Transverse colon (tissue), 4 donors: Measurements from ENCODE around the gene MLF1. TPM values are rescaled to one million over a fixed set of nuclear protein-coding genes. Genes with fewer than 3 reads are reported as not detected.

Experiments
- DNase-seq: peaks from one replicate; pipeline ENCODE4 v3.0.0-alpha.2; 2019
- H3K27ac ChIP-seq, 4 donors: fragments of 200-600 bp; sonication (generic); 2 replicates each; pipeline ENCODE4 v1.5.1; 2016 to 2018; ENCODE audit warnings: inconsistent platforms in 4 of 4
- H3K27me3 ChIP-seq: fragments of 200-600 bp; sonication (generic); 2 replicates; pipeline ENCODE4 v1.5.1; 2017; ENCODE audit warnings: inconsistent platforms
- H3K36me3 ChIP-seq, 4 donors: fragments of 200-600 bp; sonication (generic); 2 replicates each; pipeline ENCODE4 v1.5.1; 2017 to 2019; ENCODE audit warnings: inconsistent platforms in 4 of 4
- H3K4me1 ChIP-seq, 4 donors: fragments of 200-600 bp; sonication (generic); 2 replicates each; pipeline ENCODE4 v1.5.1; 2017 to 2020; ENCODE audit warnings: inconsistent platforms in 4 of 4
- H3K4me3 ChIP-seq, 4 donors: fragments of 200-600 bp; sonication (generic); 1 replicate in 1 of 4; 2 replicates in 3 of 4; pipeline versions ENCODE4 v1.5.1 to v1.6.1; 2017 to 2019; ENCODE audit warnings: inconsistent platforms in 4 of 4
- H3K9me3 ChIP-seq, 2 donors: fragments of 200-600 bp; sonication (generic); 2 replicates each; pipeline ENCODE4 v1.5.1; 2017 to 2019; ENCODE audit warnings: inconsistent platforms in 2 of 2
- CTCF ChIP-seq, 5 experiments: fragments of 200-600 bp in 3 of 5; fragments of 450-650 bp in 2 of 5; sonication (generic) in 3 of 5; IDR thresholded peaks; 1 replicate in 2 of 5; 2 replicates in 3 of 5; pipeline ENCODE4 v1.5.1; 2016 to 2017; ENCODE audit warnings: antibody characterized with exemption in 5 of 5, inconsistent platforms in 3 of 5, mild to moderate bottlenecking in 2 of 5, moderate library complexity in 1 of 5
- EP300 ChIP-seq: sonication (generic); formaldehyde crosslinking; IDR thresholded peaks from one replicate; pipeline ENCODE4 v1.6.1; 2017; ENCODE audit warnings: antibody characterized with exemption, low read depth
- POLR2A ChIP-seq: fragments of 450-650 bp; IDR thresholded peaks from one replicate; pipeline ENCODE4 v1.6.1; 2016; ENCODE audit warnings: antibody characterized with exemption, mild to moderate bottlenecking, moderate library complexity
- POLR2AphosphoS5 ChIP-seq, 3 donors: sonication (generic); formaldehyde crosslinking; IDR thresholded peaks; one replicate each; pipeline ENCODE4 v1.6.1; 2016; ENCODE audit warnings: antibody characterized with exemption in 3 of 3
- whole genome bisulfite sequencing, 2 donors: methylation state at CpG; one replicate each; pipeline ENCODE4 v1.1.5; 2018; ENCODE audit warnings: low coverage in 1 of 2; 5-methylcytosine and 5-hydroxymethylcytosine counted together
- in situ Hi-C, 4 donors: fragments of 200-750 bp; cut with MboI; loops; one replicate each; pipeline versions ENCODE4 v1.15.0 to v1.15.1; 2017; ENCODE audit warnings: low sequenced_read_pairs in 3 of 4, low pct_ligation_motif_present in 1 of 4, low pct_unique_long_range_greater_than_20kb in 1 of 4
- intact Hi-C: fragments of 100-400 bp; cut with DNase I; formaldehyde crosslinking; loops from one replicate; pipeline ENCODE4 v1.15.1; 2023; ENCODE audit warnings: low total_unique reads
- total RNA-seq, 4 donors: library from RNA; depleted of rRNA; stranded (reverse); fragments of >200 nt; gene quantifications; one replicate each; pipeline ENCODE4 v1.1.0, GENCODE V29; 2016

MLF1 gene
- total RNA-seq, 4 donors from 2014 or later, result 0.60 to 21.7 (median 3.6) TPM

- intact Hi-C loops, result no loop called here
- H3K36me3 ChIP-seq, result no peaks in the 10 kb centered on the region
- no peak for TF ChIP-seq EP300
- peak in 4 of 5 experiments; percentile 42 to 55 (median 46) for TF ChIP-seq CTCF (IDR thresholded peaks at IDR 0.05)
- no peaks in the 10 kb centered on the region for H3K4me1 ChIP-seq
- no peak for DNase-seq
- H3K9me3 ChIP-seq, result no peaks in the 10 kb centered on the region
- H3K27ac ChIP-seq, result no peak overlapping the region
- H3K27me3 ChIP-seq, result no peaks in the 10 kb centered on the region
- no peak overlapping the region for H3K4me3 ChIP-seq
- in situ Hi-C loops, result loop anchor here in 2 of 4 donors (25.0 kb wide), 1 partner anchor 255 kb away; no protein-coding TSS in a partner anchor
These were observed 38.8 kb upstream of the MLF1 start for GRCh38 chr3:158532099-158532734.

GRCh38 chr3:158535918-158536317 lies 35.1 kb upstream of the MLF1 start:
- intact Hi-C loops (no loop called here), in situ Hi-C loops (loop anchor here in 2 of 4 donors (25.0 kb wide), 1 partner anchor 251 kb away; no protein-coding TSS in a partner anchor)
- 73 to 75% methylated on average over 2 of the region's 2 CpGs for WGBS, 2 donors
- no peak overlapping the region for H3K4me3 ChIP-seq
- DNase-seq, result no peak
- no peaks in the 10 kb centered on the region for H3K4me1 ChIP-seq
- no peaks in the 10 kb centered on the region for H3K27me3 ChIP-seq
- TF ChIP-seq EP300 (no peak), POLR2A (no peak), POLR2AphosphoS5 (IDR thresholded peaks at IDR 0.05) (no peak), CTCF (IDR thresholded peaks at IDR 0.05) (no peak)
- no peaks in the 10 kb centered on the region for H3K36me3 ChIP-seq
- no peak overlapping the region for H3K27ac ChIP-seq
- H3K9me3 ChIP-seq, result no peaks in the 10 kb centered on the region

GRCh38 chr3:158539414-158540014 lies 31.5 kb upstream of the MLF1 start:
- in situ Hi-C loops, result loop anchor here in 3 of 4 donors (10.0 to 25.0 kb wide), 2 partner anchors 248 to 255 kb away; no protein-coding TSS in a partner anchor
- Histone ChIP-seq H3K9me3 (no peaks in the 10 kb centered on the region), H3K27me3 (no peaks in the 10 kb centered on the region), H3K27ac (no peak overlapping the region), H3K4me3 (no peak overlapping the region), H3K36me3 (peaks cover 0 to 5% (median 0%) of the 10 kb centered on the region in 4 donors), H3K4me1 (no peaks in the 10 kb centered on the region)
- TF ChIP-seq CTCF (IDR thresholded peaks at IDR 0.05) (peak; percentile 27 to 54 (median 44)), EP300 (no peak), POLR2AphosphoS5 (IDR thresholded peaks at IDR 0.05) (no peak), POLR2A (no peak)
- WGBS, 2 donors, result 67 to 81% methylated on average over 3 of the region's 3 CpGs
- intact Hi-C loops, result no loop called here
- DNase-seq, result peak; percentile 24

GRCh38 chr3:158540066-158540465 lies 30.9 kb upstream of the MLF1 start:
- 100% methylated on average over 1 of the region's 1 CpG for WGBS, 2 donors
- Histone ChIP-seq H3K9me3 (no peaks in the 10 kb centered on the region), H3K4me1 (no peaks in the 10 kb centered on the region), H3K4me3 (no peak overlapping the region), H3K27ac (no peak overlapping the region), H3K36me3 (peaks cover 0 to 5% (median 0%) of the 10 kb centered on the region in 4 donors), H3K27me3 (no peaks in the 10 kb centered on the region)
- no peak for DNase-seq
- TF ChIP-seq CTCF (IDR thresholded peaks at IDR 0.05) (no peak), EP300 (no peak), POLR2AphosphoS5 (IDR thresholded peaks at IDR 0.05) (no peak), POLR2A (no peak)
- in situ Hi-C loops, result loop anchor here in 3 of 4 donors (10.0 to 25.0 kb wide), 2 partner anchors 247 to 255 kb away; no protein-coding TSS in a partner anchor
- intact Hi-C loops, result no loop called here
